ENCODE data around the gene ANO8. TPM values are rescaled to one million over a fixed set of nuclear protein-coding genes. Genes with fewer than 3 reads are reported as not detected.

The ANO8 gene
- total RNA-seq, 1 donor, result 5.1 TPM

GRCh38 chr19:17341386-17341785, 6.7 kb upstream of the ANO8 start:
- no peak overlapping the region for H3K4me3 ChIP-seq (ENCODE audit: insufficient read depth, low read length)
- no peaks in the 10 kb centered on the region for H3K36me3 ChIP-seq (ENCODE audit: insufficient read depth, low read length)
- H4K20me1 ChIP-seq (ENCODE audit: insufficient read depth, low read length), result no peaks in the 10 kb centered on the region
- no peak overlapping the region for H3K27ac ChIP-seq (ENCODE audit: low read depth, low read length)
- H3K79me2 ChIP-seq (ENCODE audit: insufficient read depth, low read length), result no peaks in the 10 kb centered on the region
- no peaks in the 10 kb centered on the region for H3K27me3 ChIP-seq (ENCODE audit: insufficient read depth, low read length)
- H3K4me2 ChIP-seq (ENCODE audit: insufficient read depth, low read length), result no peak overlapping the region
- peaks cover 8% of the 10 kb centered on the region for H3K4me1 ChIP-seq (ENCODE audit: insufficient read depth, low read length)
- H3K9me3 ChIP-seq (ENCODE audit: low read depth, low read length), result no peaks in the 10 kb centered on the region
- DNase-seq (ENCODE audit: insufficient read length, low spot score, missing footprints), result no peak
- no peak for TF ChIP-seq CTCF (IDR thresholded peaks at IDR 0.05; ENCODE audit: extremely low read depth, low read depth, low read length)
- H2AFZ ChIP-seq (ENCODE audit: low read length), result no peak overlapping the region

DNA sequence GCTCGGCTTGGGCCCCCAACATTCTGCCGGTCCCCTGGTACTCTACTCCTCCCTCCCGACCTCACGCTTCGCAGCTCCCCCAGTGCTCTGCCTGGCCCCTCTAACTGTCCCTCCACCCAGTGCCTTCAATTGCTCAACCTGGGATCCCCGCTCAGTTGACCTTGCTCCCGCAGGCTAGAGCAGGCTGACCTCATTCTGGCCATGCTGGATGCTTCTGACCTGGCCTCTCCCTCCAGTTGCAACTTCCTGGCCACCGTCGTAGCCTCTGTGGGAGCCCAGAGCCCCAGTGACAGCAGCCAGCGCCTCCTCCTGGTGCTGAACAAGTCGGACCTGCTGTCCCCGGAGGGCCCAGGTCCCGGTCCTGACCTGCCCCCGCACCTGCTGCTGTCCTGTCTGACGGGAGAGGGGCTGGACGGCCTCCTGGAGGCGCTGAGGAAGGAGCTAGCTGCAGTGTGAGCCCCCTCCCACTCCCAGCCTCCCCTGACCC, 6.3 kb upstream of the ANO8 start:
- Histone ChIP-seq H3K27ac (ENCODE audit: low read depth, low read length) (no peak overlapping the region), H3K4me1 (ENCODE audit: insufficient read depth, low read length) (peaks cover 8% of the 10 kb centered on the region), H3K36me3 (ENCODE audit: insufficient read depth, low read length) (no peaks in the 10 kb centered on the region), H2AFZ (ENCODE audit: low read length) (no peak overlapping the region), H3K79me2 (ENCODE audit: insufficient read depth, low read length) (no peaks in the 10 kb centered on the region), H3K27me3 (ENCODE audit: insufficient read depth, low read length) (no peaks in the 10 kb centered on the region), H3K4me2 (ENCODE audit: insufficient read depth, low read length) (no peak overlapping the region), H3K4me3 (ENCODE audit: insufficient read depth, low read length) (no peak overlapping the region), H3K9me3 (ENCODE audit: low read depth, low read length) (no peaks in the 10 kb centered on the region), H4K20me1 (ENCODE audit: insufficient read depth, low read length) (no peaks in the 10 kb centered on the region)
- DNase-seq (ENCODE audit: insufficient read length, low spot score, missing footprints), result peak; percentile 61
- TF ChIP-seq CTCF (IDR thresholded peaks at IDR 0.05; ENCODE audit: extremely low read depth, low read depth, low read length), result no peak

DNA sequence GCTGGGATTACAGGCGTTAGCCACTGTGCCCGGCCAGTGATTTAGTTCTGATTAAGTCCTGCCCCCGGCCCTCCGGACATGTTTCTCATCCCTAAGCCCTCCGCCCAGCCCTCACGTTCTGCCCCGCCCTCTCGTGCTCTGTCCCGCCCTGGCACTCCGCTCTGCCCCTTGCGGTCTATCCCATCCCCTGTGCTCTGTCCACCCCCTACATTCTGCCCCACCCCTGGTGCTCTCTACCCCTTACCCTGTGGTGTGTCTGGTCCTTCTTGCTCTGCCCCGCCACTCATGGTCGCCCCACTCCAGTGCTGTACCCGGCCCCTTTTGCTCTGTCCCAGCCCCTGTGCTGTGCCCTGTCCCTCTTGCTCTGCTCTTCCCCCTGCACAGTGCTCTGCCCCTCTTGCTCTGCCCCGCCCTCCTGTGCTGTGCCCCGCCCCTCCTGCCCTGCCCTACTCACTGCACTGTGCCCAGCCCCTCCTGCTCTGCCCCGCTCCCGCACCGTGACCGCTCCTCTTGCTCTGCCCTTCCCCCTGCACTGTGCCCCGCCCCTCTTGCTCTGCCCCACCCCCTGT, 5.7 kb upstream of the ANO8 start:
- no peak overlapping the region for H3K27ac ChIP-seq (ENCODE audit: low read depth, low read length)
- no peaks in the 10 kb centered on the region for H3K36me3 ChIP-seq (ENCODE audit: insufficient read depth, low read length)
- H3K79me2 ChIP-seq (ENCODE audit: insufficient read depth, low read length), result no peaks in the 10 kb centered on the region
- H3K27me3 ChIP-seq (ENCODE audit: insufficient read depth, low read length), result no peaks in the 10 kb centered on the region
- H2AFZ ChIP-seq (ENCODE audit: low read length), result no peak overlapping the region
- no peak overlapping the region for H3K4me3 ChIP-seq (ENCODE audit: insufficient read depth, low read length)
- peaks cover 8% of the 10 kb centered on the region for H3K4me1 ChIP-seq (ENCODE audit: insufficient read depth, low read length)
- peak; percentile 69 for DNase-seq (ENCODE audit: insufficient read length, low spot score, missing footprints)
- H3K9me3 ChIP-seq (ENCODE audit: low read depth, low read length), result no peaks in the 10 kb centered on the region
- H4K20me1 ChIP-seq (ENCODE audit: insufficient read depth, low read length), result no peaks in the 10 kb centered on the region
- H3K4me2 ChIP-seq (ENCODE audit: insufficient read depth, low read length), result no peak overlapping the region
- no peak for TF ChIP-seq CTCF (IDR thresholded peaks at IDR 0.05; ENCODE audit: extremely low read depth, low read depth, low read length)

DNA sequence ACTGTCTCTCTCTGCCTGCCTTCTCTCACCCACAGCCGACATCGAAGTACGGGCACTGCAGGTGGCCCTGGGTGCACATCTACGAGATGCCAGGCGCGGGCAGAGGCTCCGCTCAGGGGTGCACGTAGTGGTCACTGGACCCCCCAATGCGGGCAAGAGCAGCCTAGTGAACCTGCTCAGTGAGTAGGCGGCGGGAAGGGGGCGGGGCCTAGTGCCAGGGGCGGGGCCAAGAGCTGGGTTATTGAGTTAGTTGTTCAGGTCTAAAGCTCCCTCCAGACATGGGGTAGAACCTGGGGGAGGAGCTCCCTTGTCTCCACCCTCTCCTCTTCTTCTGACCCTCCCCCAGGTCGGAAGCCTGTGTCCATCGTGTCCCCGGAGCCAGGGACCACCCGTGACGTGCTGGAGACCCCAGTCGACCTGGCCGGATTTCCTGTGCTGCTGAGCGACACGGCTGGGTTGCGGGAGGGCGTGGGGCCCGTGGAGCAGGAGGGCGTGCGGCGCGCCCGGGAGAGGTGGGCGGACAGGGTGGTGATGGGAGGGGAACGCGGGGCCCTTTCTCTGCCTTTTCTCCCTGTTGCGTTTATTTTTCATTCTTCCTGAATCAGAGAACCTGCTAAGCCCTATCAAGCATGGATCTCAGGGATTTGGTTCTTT, 4.6 kb upstream of the ANO8 start:
- no peaks in the 10 kb centered on the region for H4K20me1 ChIP-seq (ENCODE audit: insufficient read depth, low read length)
- peaks cover 17% of the 10 kb centered on the region for H3K4me1 ChIP-seq (ENCODE audit: insufficient read depth, low read length)
- no peak overlapping the region for H2AFZ ChIP-seq (ENCODE audit: low read length)
- TF ChIP-seq CTCF (IDR thresholded peaks at IDR 0.05; ENCODE audit: extremely low read depth, low read depth, low read length), result no peak
- H3K27me3 ChIP-seq (ENCODE audit: insufficient read depth, low read length), result no peaks in the 10 kb centered on the region
- H3K27ac ChIP-seq (ENCODE audit: low read depth, low read length), result no peak overlapping the region
- H3K4me3 ChIP-seq (ENCODE audit: insufficient read depth, low read length), result no peak overlapping the region
- no peak overlapping the region for H3K4me2 ChIP-seq (ENCODE audit: insufficient read depth, low read length)
- DNase-seq (ENCODE audit: insufficient read length, low spot score, missing footprints), result peak; percentile 70
- no peaks in the 10 kb centered on the region for H3K9me3 ChIP-seq (ENCODE audit: low read depth, low read length)
- H3K36me3 ChIP-seq (ENCODE audit: insufficient read depth, low read length), result no peaks in the 10 kb centered on the region
- no peaks in the 10 kb centered on the region for H3K79me2 ChIP-seq (ENCODE audit: insufficient read depth, low read length)

Measured in osteoblast (primary cell).